H1 (cell line): ENCODE measurements around the gene GTF2A1. TPM values are rescaled to one million over a fixed set of nuclear protein-coding genes. Genes with fewer than 3 reads are reported as not detected.

ENCODE experiments used
- CTCF ChIA-PET: fragments of 300-600 bp; sonication (Branson Sonifier 250); formaldehyde crosslinking; loops from one replicate; lab custom pipeline; 2021; ENCODE audit not compliant: partially characterized antibody; lab: Charles Lee
- POLR2A ChIA-PET: fragments of 300-600 bp; sonication (Branson Sonifier 250); formaldehyde crosslinking; loops from one replicate; lab custom pipeline; 2021; ENCODE audit warnings: inconsistent platforms; ENCODE audit not compliant: partially characterized antibody; lab: Charles Lee
- DNase-seq, 2 experiments: peaks; one replicate each; pipeline versions ENCODE4 v3.0.0 to v3.0.0-alpha.2; 2010 to 2022; ENCODE audit warnings: low spot score in 2 of 2, low read depth in 1 of 2, mixed read lengths in 1 of 2
- FAIRE-seq: peaks from 2 replicates; lab custom pipeline; 2011; peaks lifted over from hg19 to GRCh38; lab: Jason Lieb, UNC
- H2AFZ ChIP-seq: 2 replicates; pipeline ENCODE4 v1.8.1; 2012; ENCODE audit warnings: low read length, inconsistent platforms
- H2AK5ac ChIP-seq: 2 replicates; pipeline ENCODE4 v1.6.1; 2013; ENCODE audit warnings: low read depth, low read length
- H2BK120ac ChIP-seq: replicated peaks from 2 replicates; pipeline ENCODE3; 2013; ENCODE audit warnings: low read depth, low read length, inconsistent platforms
- H2BK12ac ChIP-seq: 2 replicates; pipeline ENCODE4 v1.6.1; 2013; ENCODE audit warnings: low read depth, low read length
- H2BK15ac ChIP-seq: 2 replicates; pipeline ENCODE4 v1.6.1; 2013; ENCODE audit warnings: low read length
- H2BK20ac ChIP-seq: 2 replicates; pipeline ENCODE4 v1.6.1; 2013; ENCODE audit warnings: low read length
- H2BK5ac ChIP-seq: 2 replicates; pipeline ENCODE4 v1.6.1; 2013; ENCODE audit warnings: low read depth, low read length
- H3K14ac ChIP-seq: 2 replicates; pipeline ENCODE4 v1.6.1; 2013; ENCODE audit warnings: inconsistent platforms; ENCODE audit not compliant: insufficient read length
- H3K18ac ChIP-seq: 2 replicates; pipeline ENCODE4 v1.6.1; 2013; ENCODE audit warnings: low read length; ENCODE audit errors: extremely low read depth
- H3K23ac ChIP-seq: 2 replicates; pipeline ENCODE4 v1.6.1; 2013; ENCODE audit warnings: inconsistent platforms; ENCODE audit not compliant: insufficient read length
- H3K23me2 ChIP-seq: 2 replicates; pipeline ENCODE4 v1.6.1; 2013; ENCODE audit warnings: low read depth, low read length
- H3K27ac ChIP-seq: 2 replicates; pipeline ENCODE4 v1.6.1; 2011; ENCODE audit warnings: low read depth, low read length, inconsistent platforms
- H3K27me3 ChIP-seq, 4 experiments: replicated peaks in 1 of 4; 1 replicate in 1 of 4; 2 replicates in 3 of 4; pipeline versions ENCODE4 v1.6.1 to v1.8.1; 2011 to 2013; ENCODE audit warnings: low read length in 3 of 4, mild to moderate bottlenecking in 3 of 4, inconsistent platforms in 2 of 4, mixed read lengths in 2 of 4, moderate library complexity in 1 of 4; ENCODE audit not compliant: control insufficient read depth in 3 of 4, insufficient read depth in 3 of 4; ENCODE audit errors: extremely low read depth in 1 of 4
- H3K36me3 ChIP-seq, 4 experiments: 2 replicates each; pipeline versions ENCODE4 v1.6.1 to v1.8.1; 2011 to 2013; ENCODE audit warnings: mild to moderate bottlenecking in 4 of 4, low read length in 3 of 4, moderate library complexity in 2 of 4, control low read depth in 1 of 4, inconsistent platforms in 1 of 4; ENCODE audit not compliant: insufficient read depth in 4 of 4, control insufficient read depth in 2 of 4
- H3K4ac ChIP-seq: replicated peaks from 2 replicates; pipeline ENCODE3; 2013; ENCODE audit warnings: low read length, low read depth, mixed read lengths, inconsistent platforms; ENCODE audit not compliant: insufficient read length
- H3K4me1 ChIP-seq, 4 experiments: replicated peaks in 1 of 4; 1 replicate in 1 of 4; 2 replicates in 3 of 4; pipeline versions ENCODE4 v1.6.1 to v1.8.1; 2011 to 2013; ENCODE audit warnings: low read length in 3 of 4, inconsistent platforms in 2 of 4, mixed read lengths in 1 of 4; ENCODE audit not compliant: insufficient read depth in 4 of 4, control insufficient read depth in 3 of 4
- H3K4me2 ChIP-seq, 2 experiments: 2 replicates each; pipeline versions ENCODE4 v1.6.1 to v1.8.1; 2011 to 2013; ENCODE audit warnings: low read depth in 2 of 2, low read length in 2 of 2, control low read depth in 1 of 2, inconsistent platforms in 1 of 2, mild to moderate bottlenecking in 1 of 2; ENCODE audit not compliant: insufficient read depth in 1 of 2
- H3K4me3 ChIP-seq, 4 experiments: fragments of 200-600, 300-600 bp in 1 of 4; sonication (generic), shearing (Covaris generic), sonication (Bioruptor Twin) in 1 of 4; 2 replicates each; pipeline versions ENCODE4 v1.5.1 to v1.8.1; 2011 to 2016; ENCODE audit warnings: low read length in 4 of 4, low read depth in 3 of 4, control low read depth in 2 of 4, inconsistent platforms in 2 of 4, mild to moderate bottlenecking in 2 of 4, mixed read lengths in 1 of 4, moderate library complexity in 1 of 4; ENCODE audit not compliant: insufficient read depth in 2 of 4; ENCODE audit errors: extremely low read depth in 1 of 4
- H3K56ac ChIP-seq: replicated peaks from 2 replicates; pipeline ENCODE3; 2013; ENCODE audit warnings: low read depth, mild to moderate bottlenecking, mixed read lengths, low read length, inconsistent platforms; ENCODE audit not compliant: insufficient read length
- H3K79me1 ChIP-seq: 2 replicates; pipeline ENCODE4 v1.6.1; 2013; ENCODE audit warnings: low read depth, low read length, control low read depth
- H3K79me2 ChIP-seq, 2 experiments: 2 replicates each; pipeline versions ENCODE4 v1.6.1 to v1.8.1; 2012 to 2013; ENCODE audit warnings: low read length in 2 of 2, mild to moderate bottlenecking in 2 of 2, inconsistent platforms in 1 of 2; ENCODE audit not compliant: insufficient read depth in 2 of 2, control insufficient read depth in 1 of 2
- H3K9ac ChIP-seq, 4 experiments: replicated peaks in 1 of 4; 1 replicate in 1 of 4; 2 replicates in 3 of 4; pipeline versions ENCODE4 v1.6.1 to v1.8.1; 2011 to 2013; ENCODE audit warnings: low read depth in 3 of 4, low read length in 3 of 4, control low read depth in 2 of 4, mild to moderate bottlenecking in 2 of 4, moderate library complexity in 2 of 4, inconsistent platforms in 1 of 4; ENCODE audit errors: extremely low read depth in 1 of 4
- H3K9me3 ChIP-seq, 2 experiments: 2 replicates each; pipeline versions ENCODE4 v1.6.1 to v1.8.1; 2012 to 2013; ENCODE audit warnings: mild to moderate bottlenecking in 2 of 2, moderate library complexity in 2 of 2, control low read depth in 1 of 2, inconsistent platforms in 1 of 2, low read depth in 1 of 2, low read length in 1 of 2, mixed read lengths in 1 of 2; ENCODE audit not compliant: insufficient read depth in 2 of 2
- H4K20me1 ChIP-seq, 2 experiments: replicated peaks in 1 of 2; 2 replicates each; pipeline versions ENCODE3 to v1.8.1; 2011 to 2013; ENCODE audit warnings: inconsistent platforms in 2 of 2, low read length in 2 of 2, mild to moderate bottlenecking in 1 of 2; ENCODE audit not compliant: insufficient read depth in 2 of 2, control insufficient read depth in 1 of 2
- H4K5ac ChIP-seq: 2 replicates; pipeline ENCODE4 v1.6.1; 2013; ENCODE audit warnings: low read length, low read depth, mixed read lengths, inconsistent platforms; ENCODE audit not compliant: insufficient read length
- H4K8ac ChIP-seq: 2 replicates; pipeline ENCODE4 v1.8.0; 2013; ENCODE audit warnings: mild to moderate bottlenecking, moderate library complexity, low read length, inconsistent platforms; ENCODE audit not compliant: insufficient read depth; ENCODE audit errors: extremely low read depth
- H4K91ac ChIP-seq: replicated peaks from 2 replicates; pipeline ENCODE3; 2013; ENCODE audit warnings: low read length, mixed read lengths, inconsistent platforms; ENCODE audit not compliant: insufficient read length
- JUN ChIP-seq: IDR thresholded peaks from 2 replicates; pipeline ENCODE4 v1.6.1; 2011; ENCODE audit warnings: low read depth, mild to moderate bottlenecking, improper control_type of control experiment, low read length
- RAD21 ChIP-seq, 2 experiments: IDR thresholded peaks in 1 of 2; conservative IDR thresholded peaks in 1 of 2; 2 replicates each; pipeline ENCODE4 v1.6.1; 2011; ENCODE audit warnings: low read depth in 2 of 2, low read length in 2 of 2, improper control_type of control experiment in 1 of 2, inconsistent platforms in 1 of 2, mild to moderate bottlenecking in 1 of 2, moderate library complexity in 1 of 2
- WGBS, 2 experiments: shearing (Covaris generic) in 1 of 2; methylation state at CpG; one replicate each; pipeline versions ENCODE4 v1.1.6 to v1.1.7; 2013 to 2015; ENCODE audit warnings: low lambda C conversion rate in 2 of 2, mixed read lengths in 2 of 2, inconsistent platforms in 1 of 2, low coverage in 1 of 2, missing lambda C conversion rate in 1 of 2; ENCODE audit not compliant: insufficient replicate concordance in 2 of 2, insufficient coverage in 1 of 2, insufficient read length in 1 of 2; ENCODE audit errors: extremely low coverage in 1 of 2, missing lambda C conversion rate in 1 of 2; 5-methylcytosine and 5-hydroxymethylcytosine counted together
- polyA plus RNA-seq, 7 experiments: library from polyadenylated mRNA; depleted of rRNA in 3 of 7; stranded (reverse) in 5 of 7; unstranded in 2 of 7; fragments of >200 nt in 5 of 7; fragments of 200-250 nt in 2 of 7; gene quantifications; 1 replicate in 5 of 7; 2 replicates in 1 of 7; 4 replicates in 1 of 7; pipeline versions ENCODE4 v1.2.1 to v1.2.3, GENCODE V29; 2011 to 2013; ENCODE audit warnings: missing spikeins in 2 of 7, mixed read lengths in 2 of 7
- total RNA-seq: library from RNA; stranded (reverse); fragmentation: NEBNext Ultra II Directional; extraction: Animal tissue kit (Norgen Biotek cat#: 25700); gene quantifications from 2 replicates; pipeline ENCODE4 v1.2.1, GENCODE V29; 2021
- TF ChIP-seq, protein P1 (sequence below), 3 experiments: IDR thresholded peaks; 1 replicate in 2 of 3; 2 replicates in 1 of 3; pipeline versions ENCODE4 v1.5.1 to v1.6.1; 2011; ENCODE audit warnings: low read length in 3 of 3, mild to moderate bottlenecking in 3 of 3, inconsistent platforms in 2 of 3, low read depth in 1 of 3, moderate library complexity in 1 of 3; ENCODE audit not compliant: insufficient read depth in 1 of 3; ENCODE audit errors: control extremely low read depth in 1 of 3

GTF2A1 gene
- total and polyA plus RNA-seq, 2 of the 8 experiments (the other 6 are each of a cell fraction or from before 2014, with no cell fraction given): 24.1 to 57.8 TPM

DNA sequence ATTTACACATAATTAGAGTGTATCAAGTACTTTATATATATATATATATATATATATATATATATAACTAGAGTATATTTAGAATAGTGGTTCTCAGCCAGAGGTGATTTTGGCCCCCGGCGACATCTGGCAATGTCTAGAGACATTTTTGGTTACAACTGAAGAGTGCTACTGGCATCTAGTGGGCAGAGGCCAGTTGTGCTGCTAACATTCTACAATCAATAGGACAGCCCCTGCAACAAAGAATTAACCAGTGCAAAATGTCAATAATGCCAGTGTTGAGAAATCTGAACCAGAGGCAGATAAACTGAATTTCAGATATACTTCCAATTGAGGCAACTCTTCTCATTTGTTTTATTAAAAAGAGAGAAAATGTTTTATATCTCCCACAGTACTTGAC, 8.9 kb downstream of the GTF2A1 start:
- H2BK5ac ChIP-seq: no peak overlapping the region
- no peaks in the 10 kb centered on the region for H3K23me2 ChIP-seq
- H3K4ac ChIP-seq: no peak overlapping the region
- H3K18ac ChIP-seq: no peak overlapping the region
- POLR2A ChIA-PET: interaction anchor here (1.3 to 1.7 kb wide), 2 partner anchors 9 to 10 kb away, joined by 7 to 8 read pairs; partner anchors contain the start of gene GTF2A1
- TF ChIP-seq RAD21 (IDR thresholded peaks at IDR 0.05 in 1 of 2, conservative IDR thresholded peaks at IDR 0.05 in 1 of 2; ENCODE audit: low read depth in 2 of 2, low read length in 2 of 2) (peak; percentile 38 to 60; a peak in 3 of 4 replicates), JUN (no peak)
- TF ChIP-seq, protein P1, sequence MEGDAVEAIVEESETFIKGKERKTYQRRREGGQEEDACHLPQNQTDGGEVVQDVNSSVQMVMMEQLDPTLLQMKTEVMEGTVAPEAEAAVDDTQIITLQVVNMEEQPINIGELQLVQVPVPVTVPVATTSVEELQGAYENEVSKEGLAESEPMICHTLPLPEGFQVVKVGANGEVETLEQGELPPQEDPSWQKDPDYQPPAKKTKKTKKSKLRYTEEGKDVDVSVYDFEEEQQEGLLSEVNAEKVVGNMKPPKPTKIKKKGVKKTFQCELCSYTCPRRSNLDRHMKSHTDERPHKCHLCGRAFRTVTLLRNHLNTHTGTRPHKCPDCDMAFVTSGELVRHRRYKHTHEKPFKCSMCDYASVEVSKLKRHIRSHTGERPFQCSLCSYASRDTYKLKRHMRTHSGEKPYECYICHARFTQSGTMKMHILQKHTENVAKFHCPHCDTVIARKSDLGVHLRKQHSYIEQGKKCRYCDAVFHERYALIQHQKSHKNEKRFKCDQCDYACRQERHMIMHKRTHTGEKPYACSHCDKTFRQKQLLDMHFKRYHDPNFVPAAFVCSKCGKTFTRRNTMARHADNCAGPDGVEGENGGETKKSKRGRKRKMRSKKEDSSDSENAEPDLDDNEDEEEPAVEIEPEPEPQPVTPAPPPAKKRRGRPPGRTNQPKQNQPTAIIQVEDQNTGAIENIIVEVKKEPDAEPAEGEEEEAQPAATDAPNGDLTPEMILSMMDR (IDR thresholded peaks at IDR 0.05; ENCODE audit: control extremely low read depth in 1 of 3, insufficient read depth in 1 of 3, low read depth in 1 of 3, low read length in 3 of 3): peak in 2 of 3 experiments; percentile 41 to 45; a peak in 3 of 4 replicates
- TF ChIP-seq, all 59 proteins: peak for 2
- no peak overlapping the region for H2BK120ac ChIP-seq
- WGBS, 2 experiments: 76% methylated on average over 2 of the region's 2 CpGs; no CpG with 5 or more reads in 1 of the 2 experiments
- peaks cover 15 to 93% of the 10 kb centered on the region in 2 experiments for H3K79me2 ChIP-seq
- no peak overlapping the region for H2BK12ac ChIP-seq
- FAIRE-seq (no peak), DNase-seq (no peak)
- no peak overlapping the region for H3K56ac ChIP-seq
- no peak overlapping the region for H3K9ac ChIP-seq
- H2BK20ac ChIP-seq: no peak overlapping the region
- H3K27me3 ChIP-seq: no peaks in the 10 kb centered on the region
- H3K36me3 ChIP-seq: peaks cover 0 to 75% (median 23%) of the 10 kb centered on the region in 4 experiments
- H4K91ac ChIP-seq: no peak overlapping the region
- peaks cover 6 to 21% of the 10 kb centered on the region in 2 experiments for H4K20me1 ChIP-seq
- no peak overlapping the region for H3K4me3 ChIP-seq
- no peak overlapping the region for H3K4me2 ChIP-seq
- no peak overlapping the region for H4K5ac ChIP-seq
- no peak overlapping the region for H2AFZ ChIP-seq
- H4K8ac ChIP-seq: no peak overlapping the region
- H2AK5ac ChIP-seq: no peak overlapping the region
- CTCF ChIA-PET: interaction anchor here (0.6 to 2.1 kb wide), 10 partner anchors 10 to 1774 kb away, joined by 3 to 7 read pairs (median 4); partner anchors contain the start of gene TSHR
- H3K4me1 ChIP-seq: no peaks in the 10 kb centered on the region; a peak in 2 of 7 replicates
- no peaks in the 10 kb centered on the region for H3K9me3 ChIP-seq
- no peak overlapping the region for H2BK15ac ChIP-seq
- H3K79me1 ChIP-seq: no peaks in the 10 kb centered on the region; the same call in 1 of the 2 replicates
- H3K14ac ChIP-seq: no peak overlapping the region
- H3K27ac ChIP-seq: no peak overlapping the region
- no peak overlapping the region for H3K23ac ChIP-seq
